ENCODE data around the gene CBFA2T2.
"Not testable (repeated sequence)": the region's sequence is repeated elsewhere in the genome, so short reads cannot be mapped to it uniquely, and the experiment has no call there.

CBFA2T2 gene

DNA sequence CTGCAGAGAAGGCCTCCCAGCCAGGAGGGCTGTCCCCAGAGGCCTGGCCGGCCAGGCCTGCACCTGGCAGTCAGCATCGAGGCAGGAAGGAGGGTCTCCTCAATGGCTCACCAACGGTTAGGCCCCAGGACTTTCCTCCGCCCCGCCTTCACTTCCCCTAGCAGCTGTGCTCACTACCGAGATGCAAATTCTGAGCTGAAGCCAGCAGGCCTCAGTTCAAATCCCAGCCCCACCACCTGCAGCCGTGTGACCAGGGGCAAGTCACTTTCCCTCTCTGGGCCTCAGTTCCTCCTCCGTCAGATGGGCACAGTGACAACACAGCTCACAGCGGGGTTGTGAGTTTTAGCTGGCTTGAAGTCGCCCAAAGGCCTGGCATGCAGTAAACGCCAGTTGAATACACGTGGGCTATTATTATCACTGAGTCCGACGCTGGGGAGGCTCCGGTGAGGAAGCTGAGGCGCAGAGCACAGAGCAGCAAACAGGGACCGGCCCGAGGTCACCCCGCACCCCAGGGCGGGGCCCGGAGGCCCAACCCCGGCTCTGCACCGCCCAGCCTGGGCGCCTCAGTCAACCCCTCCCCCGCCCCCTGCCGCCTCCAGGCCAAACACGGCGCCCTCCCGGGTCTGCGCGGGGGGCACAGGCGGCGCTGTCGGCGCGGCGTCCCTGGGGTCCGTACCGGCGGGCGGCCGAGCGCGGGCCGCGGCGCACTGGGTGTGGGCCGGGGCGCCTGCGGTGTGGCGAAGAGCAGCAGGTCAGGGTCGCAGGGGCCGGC, 195.6 kb downstream of the CBFA2T2 start:
- DNase-seq: peak; percentile 63

DNA sequence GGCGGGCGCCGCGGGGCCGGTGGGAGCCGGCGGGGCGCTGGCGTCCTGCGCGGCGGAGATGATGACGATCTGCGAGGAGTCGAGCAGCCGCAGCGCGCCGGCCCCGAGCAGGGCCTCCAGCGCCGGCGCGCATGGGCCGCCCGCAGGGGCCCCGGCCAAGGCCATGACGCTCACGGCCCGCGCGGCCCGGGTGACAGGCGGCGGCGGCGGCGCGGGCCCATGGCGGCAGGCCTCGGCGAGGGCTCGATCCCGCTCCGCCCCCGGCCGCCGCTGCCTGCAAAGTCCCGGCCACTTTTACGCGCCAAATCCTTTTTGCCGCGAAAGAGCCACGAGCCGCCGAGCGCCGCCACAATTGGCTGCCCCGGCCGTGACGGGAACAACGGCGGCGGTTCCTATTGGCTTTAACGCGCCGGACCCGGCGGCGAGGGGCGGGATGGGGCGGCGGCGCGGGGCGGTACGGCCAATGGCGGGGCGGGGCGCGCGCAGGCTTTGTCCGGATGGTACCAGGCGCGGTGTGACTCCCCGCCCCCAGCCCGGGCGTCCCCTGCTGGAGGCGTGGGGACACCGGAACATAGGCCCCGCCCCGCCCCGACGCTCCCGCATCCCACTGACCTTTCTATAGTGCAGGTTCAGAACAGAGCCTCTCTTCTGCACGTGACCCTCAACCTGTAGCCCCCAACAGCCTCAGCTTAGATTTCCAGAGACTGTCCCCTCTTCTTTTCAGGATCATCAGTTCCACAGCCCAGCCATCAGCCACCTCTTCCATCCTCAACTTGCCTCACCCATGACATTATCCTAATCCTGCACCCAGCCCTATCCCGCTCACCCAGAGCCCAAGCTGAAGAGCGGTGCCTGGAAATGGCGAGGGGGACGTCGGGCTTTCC, 196.4 kb downstream of the CBFA2T2 start, which contains the start of gene E2F1:
E2F1 (minus strand) TSS at position 286 of the 884 bp plus-strand sequence; CDS start at position 165, 121 bp downstream.
- peak; percentile 97 for DNase-seq

GRCh38 chr20:33686984-33687366, 197.1 kb downstream of the CBFA2T2 start:
- DNase-seq: no peak

DNA sequence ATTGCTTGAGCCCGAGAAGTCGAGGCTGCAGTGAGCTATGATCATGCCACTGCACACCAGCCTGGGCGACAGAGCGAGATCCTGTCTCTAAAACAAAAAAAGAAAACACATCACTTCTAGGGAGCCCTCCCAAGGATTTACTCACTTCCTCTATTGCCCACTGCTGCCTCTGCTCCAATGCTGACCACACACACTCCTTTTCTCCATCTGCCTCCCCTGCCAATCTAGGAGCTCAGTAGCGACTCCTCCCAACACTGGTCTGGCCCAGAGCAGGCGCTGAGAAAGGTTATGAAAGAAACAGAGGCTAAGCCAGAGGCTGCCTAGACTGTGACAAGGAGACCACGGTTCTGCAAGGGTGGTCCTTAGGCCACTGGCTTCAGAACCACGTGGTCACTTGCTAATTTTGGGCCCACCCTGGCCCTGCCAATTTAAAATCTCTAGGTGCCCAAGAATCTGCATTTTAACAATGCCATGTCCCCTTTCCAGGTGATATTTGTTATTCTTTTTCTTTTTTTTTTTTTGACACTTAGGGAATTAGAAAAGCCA, 197.5 kb downstream of the CBFA2T2 start:
- no peak for DNase-seq

GRCh38 chr20:33687993-33688937, 198.4 kb downstream of the CBFA2T2 start:
- no peak for DNase-seq

DNA sequence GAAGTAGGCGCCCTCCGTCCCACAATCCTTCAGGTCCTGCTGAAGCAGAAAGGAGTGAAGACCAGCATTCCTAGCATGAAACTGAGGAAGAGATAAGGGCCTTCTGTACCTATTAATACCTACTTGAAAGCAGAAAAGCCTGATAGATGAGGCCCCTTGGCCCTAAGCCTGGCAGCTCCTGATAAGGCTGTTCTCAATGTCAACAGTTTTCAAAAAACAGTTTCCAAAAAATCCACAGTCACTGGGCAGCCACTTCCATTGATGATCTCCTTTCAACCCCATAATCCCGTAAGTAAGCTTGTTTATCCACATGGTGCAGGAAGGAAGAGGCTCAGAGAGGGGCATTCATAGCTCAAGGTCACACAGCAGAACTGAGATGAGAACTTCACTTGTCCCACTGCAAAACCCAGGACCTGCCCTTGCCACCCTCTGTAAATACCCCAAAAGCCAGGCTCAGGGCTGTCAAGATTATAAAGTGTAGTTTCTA, 199.1 kb downstream of the CBFA2T2 start:
- DNase-seq: no peak

DNA sequence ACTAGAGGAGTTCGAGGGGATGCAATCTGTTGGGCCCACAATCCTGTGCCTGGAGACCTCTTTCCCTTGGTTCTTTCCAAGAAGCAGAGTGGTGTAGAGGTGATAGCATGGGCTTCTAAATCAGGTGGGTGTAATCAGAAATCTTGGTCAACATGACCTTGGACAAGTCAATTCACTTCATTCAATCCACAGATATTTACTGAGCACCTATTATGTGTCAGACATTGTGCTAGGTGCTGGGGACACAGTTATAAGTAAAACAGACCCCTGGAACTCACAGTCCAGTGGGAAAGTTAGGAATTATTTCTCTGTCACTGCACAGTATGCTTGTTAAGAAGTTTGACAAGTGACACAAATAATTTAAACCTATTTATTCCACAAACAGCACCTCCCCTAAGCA, 199.6 kb downstream of the CBFA2T2 start:
- no peak for DNase-seq

DNA sequence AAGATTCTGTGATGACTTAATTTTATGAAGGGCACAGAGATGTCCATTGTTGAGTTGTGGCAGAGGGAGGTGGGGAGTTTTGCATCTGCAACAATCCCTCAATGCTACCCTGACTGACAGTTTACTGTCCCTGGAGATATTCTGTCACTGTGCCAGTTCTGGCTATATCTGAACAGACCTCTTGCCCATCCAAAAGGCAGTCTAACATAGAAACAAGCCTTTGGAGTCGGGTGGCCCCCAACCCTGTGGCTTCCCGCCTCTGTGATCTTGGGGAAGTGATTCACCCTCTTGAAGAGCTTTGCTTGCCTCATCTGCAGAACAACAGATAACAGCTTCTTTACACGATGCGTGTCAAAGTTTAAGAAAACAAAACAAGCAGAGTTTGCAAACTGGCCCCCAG, 200.1 kb downstream of the CBFA2T2 start:
- no peak for DNase-seq

DNA sequence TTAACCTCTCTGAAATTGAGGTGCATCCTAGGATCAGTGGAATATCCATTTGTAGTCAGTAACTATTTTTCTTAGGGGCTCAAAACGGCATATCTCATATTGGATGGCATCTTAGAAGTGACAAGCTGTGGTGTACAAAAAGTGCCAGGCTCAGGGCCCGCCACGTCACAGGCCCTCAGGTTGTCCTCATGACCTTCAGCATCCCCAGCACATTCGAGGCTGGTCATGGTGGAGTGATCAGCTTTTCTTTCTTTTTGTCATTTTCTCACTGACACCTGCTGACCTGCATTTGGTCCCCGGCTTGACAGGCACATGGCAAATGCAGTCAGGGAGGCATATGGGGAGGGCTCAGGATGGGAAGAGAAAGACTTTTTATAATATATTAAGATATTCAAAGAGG, 203.4 kb downstream of the CBFA2T2 start:
- DNase-seq: no peak

- DNase-seq: no peak
Observed at GRCh38 chr20:33693741-33694638, 204.1 kb downstream of the CBFA2T2 start.

DNA sequence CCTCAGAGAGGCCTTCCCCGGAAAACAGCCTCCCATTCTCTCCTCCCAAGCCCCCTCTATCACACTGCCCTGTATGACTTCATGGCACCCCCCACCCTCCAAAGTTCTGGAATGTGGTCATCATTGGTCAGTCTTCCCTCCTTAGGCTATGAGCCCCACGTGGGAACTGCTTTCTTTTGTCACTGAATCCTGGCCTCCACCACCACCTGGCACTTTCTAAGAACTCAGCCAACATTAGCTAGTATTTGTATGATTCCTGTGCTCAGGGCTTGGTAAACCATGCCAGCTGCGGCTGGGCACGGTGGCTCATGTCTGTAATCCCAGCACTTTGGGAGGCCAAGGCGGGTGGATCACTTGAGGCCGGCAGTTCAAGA, 204.7 kb downstream of the CBFA2T2 start:
- DNase-seq: no peak

DNA sequence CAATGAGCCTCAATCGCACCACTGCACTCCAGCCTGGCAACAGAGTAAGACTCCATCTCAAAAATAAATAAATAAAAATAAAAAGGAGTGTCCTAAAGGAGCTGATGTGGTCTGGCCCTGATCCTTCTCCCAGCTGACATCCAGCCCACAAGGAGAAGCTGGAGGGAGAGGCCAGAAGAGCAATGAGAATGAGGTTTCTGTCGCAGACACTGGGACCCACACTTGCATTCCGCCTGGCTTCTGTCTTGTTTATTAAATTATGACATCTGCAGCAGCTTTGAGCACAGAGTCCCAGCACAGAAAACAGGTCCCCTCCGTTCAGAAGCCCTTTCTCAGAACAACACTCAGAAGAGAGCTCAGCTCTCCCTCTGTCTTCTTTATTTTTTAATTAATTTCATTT, 206.6 kb downstream of the CBFA2T2 start:
- DNase-seq: no peak

- DNase-seq: no peak
Observed at GRCh38 chr20:33697129-33697528, 207.2 kb downstream of the CBFA2T2 start.

DNA sequence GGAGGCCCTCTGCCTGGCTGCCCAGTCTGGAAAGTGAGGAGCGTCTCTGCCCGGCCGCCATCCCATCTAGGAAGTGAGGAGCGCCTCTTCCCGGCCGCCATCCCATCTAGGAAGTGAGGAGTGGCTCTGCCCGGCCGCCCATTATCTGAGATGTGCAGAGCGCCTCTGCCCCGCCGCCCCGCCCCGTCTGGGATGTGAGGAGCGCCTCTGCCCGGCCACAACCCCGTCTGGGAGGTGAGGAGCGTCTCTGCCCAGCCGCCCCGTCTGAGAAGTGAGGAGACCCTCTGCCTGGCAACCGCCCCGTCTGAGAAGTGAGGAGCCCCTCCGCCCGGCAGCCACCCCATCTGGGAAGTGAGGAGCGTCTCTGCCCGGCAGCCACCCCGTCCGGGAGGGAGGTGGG, 209.1 kb downstream of the CBFA2T2 start:
- not testable (repeated sequence) for DNase-seq
